ENCODE measurements around the gene LDHAL6A. TPM values are rescaled to one million over a fixed set of nuclear protein-coding genes. Genes with fewer than 3 reads are reported as not detected.

Gene LDHAL6A
- total and polyA plus RNA-seq, 4 donors: 0.28 TPM; not detected in 3

GRCh38 chr11:18493310-18493709 is 37.7 kb downstream of the LDHAL6A start:
- Histone ChIP-seq H3K9ac (ENCODE audit: low read depth in 1 of 2, low read length in 2 of 2) (no peak overlapping the region), H3K9me3 (ENCODE audit: control insufficient read depth in 4 of 4, low read length in 3 of 4) (no peaks in the 10 kb centered on the region), H3K4me1 (ENCODE audit: control insufficient read depth in 4 of 4, insufficient read depth in 4 of 4, low read length in 3 of 4) (no peaks in the 10 kb centered on the region), H3K27ac (ENCODE audit: low read depth in 1 of 2, low read length in 2 of 2) (no peak overlapping the region), H3K27me3 (ENCODE audit: control insufficient read depth in 4 of 4, insufficient read depth in 4 of 4, low read length in 3 of 4) (no peaks in the 10 kb centered on the region), H3K4me3 (ENCODE audit: low read depth in 1 of 3, low read length in 3 of 3) (no peak overlapping the region), H3K36me3 (ENCODE audit: control insufficient read depth in 4 of 4, insufficient read depth in 3 of 4, low read depth in 1 of 4, low read length in 3 of 4) (peaks cover 0 to 39% (median 23%) of the 10 kb centered on the region in 4 donors)
- TF ChIP-seq HNF4G (IDR thresholded peaks at IDR 0.05) (no peak), EGR1 (IDR thresholded peaks at IDR 0.05; ENCODE audit: low read depth in 2 of 2) (no peak), YY1 (IDR thresholded peaks at IDR 0.05) (no peak), RAD21 (IDR thresholded peaks at IDR 0.05) (no peak), HNF4A (conservative IDR thresholded peaks at IDR 0.05) (no peak), JUND (IDR thresholded peaks at IDR 0.05) (no peak), FOXA1 (IDR thresholded peaks at IDR 0.05) (no peak), ZBTB33 (IDR thresholded peaks at IDR 0.05) (no peak), SP1 (IDR thresholded peaks at IDR 0.05) (no peak), TAF1 (conservative IDR thresholded peaks at IDR 0.05) (no peak)
- TF ChIP-seq, protein P1, sequence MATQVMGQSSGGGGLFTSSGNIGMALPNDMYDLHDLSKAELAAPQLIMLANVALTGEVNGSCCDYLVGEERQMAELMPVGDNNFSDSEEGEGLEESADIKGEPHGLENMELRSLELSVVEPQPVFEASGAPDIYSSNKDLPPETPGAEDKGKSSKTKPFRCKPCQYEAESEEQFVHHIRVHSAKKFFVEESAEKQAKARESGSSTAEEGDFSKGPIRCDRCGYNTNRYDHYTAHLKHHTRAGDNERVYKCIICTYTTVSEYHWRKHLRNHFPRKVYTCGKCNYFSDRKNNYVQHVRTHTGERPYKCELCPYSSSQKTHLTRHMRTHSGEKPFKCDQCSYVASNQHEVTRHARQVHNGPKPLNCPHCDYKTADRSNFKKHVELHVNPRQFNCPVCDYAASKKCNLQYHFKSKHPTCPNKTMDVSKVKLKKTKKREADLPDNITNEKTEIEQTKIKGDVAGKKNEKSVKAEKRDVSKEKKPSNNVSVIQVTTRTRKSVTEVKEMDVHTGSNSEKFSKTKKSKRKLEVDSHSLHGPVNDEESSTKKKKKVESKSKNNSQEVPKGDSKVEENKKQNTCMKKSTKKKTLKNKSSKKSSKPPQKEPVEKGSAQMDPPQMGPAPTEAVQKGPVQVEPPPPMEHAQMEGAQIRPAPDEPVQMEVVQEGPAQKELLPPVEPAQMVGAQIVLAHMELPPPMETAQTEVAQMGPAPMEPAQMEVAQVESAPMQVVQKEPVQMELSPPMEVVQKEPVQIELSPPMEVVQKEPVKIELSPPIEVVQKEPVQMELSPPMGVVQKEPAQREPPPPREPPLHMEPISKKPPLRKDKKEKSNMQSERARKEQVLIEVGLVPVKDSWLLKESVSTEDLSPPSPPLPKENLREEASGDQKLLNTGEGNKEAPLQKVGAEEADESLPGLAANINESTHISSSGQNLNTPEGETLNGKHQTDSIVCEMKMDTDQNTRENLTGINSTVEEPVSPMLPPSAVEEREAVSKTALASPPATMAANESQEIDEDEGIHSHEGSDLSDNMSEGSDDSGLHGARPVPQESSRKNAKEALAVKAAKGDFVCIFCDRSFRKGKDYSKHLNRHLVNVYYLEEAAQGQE (IDR thresholded peaks at IDR 0.05): no peak
- TF ChIP-seq, protein P2, sequence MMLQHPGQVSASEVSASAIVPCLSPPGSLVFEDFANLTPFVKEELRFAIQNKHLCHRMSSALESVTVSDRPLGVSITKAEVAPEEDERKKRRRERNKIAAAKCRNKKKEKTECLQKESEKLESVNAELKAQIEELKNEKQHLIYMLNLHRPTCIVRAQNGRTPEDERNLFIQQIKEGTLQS (IDR thresholded peaks at IDR 0.05): no peak
- no peak for DNase-seq (ENCODE audit: low spot score)
- WGBS: 83% methylated on average over 4 of the region's 4 CpGs

DNA sequence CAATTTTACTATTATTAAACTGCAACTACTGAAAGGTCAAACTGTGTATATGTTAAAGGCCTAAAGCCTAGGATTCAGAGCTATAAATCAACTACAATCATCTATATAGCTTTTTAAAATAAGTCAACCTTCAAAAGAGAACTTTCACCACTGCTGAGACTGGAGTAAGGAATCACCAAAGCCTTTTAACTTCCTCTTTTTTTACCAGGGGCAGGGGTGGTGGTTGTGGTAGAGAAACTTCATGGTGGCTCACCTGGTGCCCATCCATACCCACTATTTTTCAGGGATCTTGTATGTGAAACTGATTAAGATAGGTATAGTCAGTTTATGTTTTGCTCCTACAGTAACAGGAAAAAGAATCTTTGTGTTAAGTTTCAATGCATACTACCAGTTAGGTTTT is 39.6 kb downstream of the LDHAL6A start:
- no peaks in the 10 kb centered on the region for H3K9me3 ChIP-seq (ENCODE audit: control insufficient read depth in 4 of 4, low read length in 3 of 4)
- H3K27me3 ChIP-seq (ENCODE audit: control insufficient read depth in 4 of 4, insufficient read depth in 4 of 4, low read length in 3 of 4): no peaks in the 10 kb centered on the region
- H3K36me3 ChIP-seq (ENCODE audit: control insufficient read depth in 4 of 4, insufficient read depth in 3 of 4, low read depth in 1 of 4, low read length in 3 of 4): peaks cover 0 to 39% (median 25%) of the 10 kb centered on the region in 4 donors
- H3K27ac ChIP-seq (ENCODE audit: low read depth in 1 of 2, low read length in 2 of 2): no peak overlapping the region
- no peak overlapping the region for H3K4me3 ChIP-seq (ENCODE audit: low read depth in 1 of 3, low read length in 3 of 3)
- no peak overlapping the region for H3K9ac ChIP-seq (ENCODE audit: low read depth in 1 of 2, low read length in 2 of 2)
- TF ChIP-seq ZBTB33 (IDR thresholded peaks at IDR 0.05): no peak
- DNase-seq (ENCODE audit: low spot score): no peak
- H3K4me1 ChIP-seq (ENCODE audit: control insufficient read depth in 4 of 4, insufficient read depth in 4 of 4, low read length in 3 of 4): no peaks in the 10 kb centered on the region

Measured in liver (tissue), 9 donors.